ENCODE measurements around the gene XRRA1.
A peak's percentile ranks its signal among the peaks of the same experiment; 100 is the strongest.
"Not testable (repeated sequence)": the region's sequence is repeated elsewhere in the genome, so short reads cannot be mapped to it uniquely, and the experiment has no call there.

The XRRA1 gene, protein sequence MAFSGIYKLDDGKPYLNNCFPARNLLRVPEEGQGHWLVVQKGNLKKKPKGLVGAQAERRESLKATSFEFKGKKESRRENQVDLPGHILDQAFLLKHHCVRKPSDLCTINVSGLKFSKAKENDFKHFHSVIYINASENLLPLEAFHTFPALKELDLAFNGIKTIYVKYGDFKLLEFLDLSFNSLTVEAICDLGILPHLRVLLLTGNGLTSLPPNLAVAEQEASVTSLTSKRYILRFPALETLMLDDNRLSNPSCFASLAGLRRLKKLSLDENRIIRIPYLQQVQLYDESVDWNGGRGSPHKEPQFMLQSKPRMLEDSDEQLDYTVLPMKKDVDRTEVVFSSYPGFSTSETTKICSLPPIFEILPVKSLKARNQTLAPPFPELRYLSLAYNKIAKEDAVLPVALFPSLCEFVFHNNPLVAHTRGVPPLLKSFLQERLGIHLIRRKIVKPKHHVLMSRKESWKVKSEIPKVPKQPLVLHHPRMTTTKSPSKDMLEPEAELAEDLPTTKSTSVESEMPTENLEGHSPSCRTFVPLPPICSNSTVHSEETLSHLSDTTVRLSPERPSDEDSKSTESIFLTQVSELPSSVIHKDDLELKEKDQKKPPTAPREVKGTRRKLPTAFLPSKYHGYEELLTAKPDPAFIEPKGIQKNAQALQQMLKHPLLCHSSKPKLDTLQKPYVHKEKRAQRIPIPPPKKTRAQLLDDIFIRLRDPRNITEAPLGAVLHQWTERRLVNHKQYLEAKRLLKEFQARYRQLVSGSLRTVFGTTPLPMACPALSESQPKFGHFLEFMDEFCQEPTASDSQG

DNA sequence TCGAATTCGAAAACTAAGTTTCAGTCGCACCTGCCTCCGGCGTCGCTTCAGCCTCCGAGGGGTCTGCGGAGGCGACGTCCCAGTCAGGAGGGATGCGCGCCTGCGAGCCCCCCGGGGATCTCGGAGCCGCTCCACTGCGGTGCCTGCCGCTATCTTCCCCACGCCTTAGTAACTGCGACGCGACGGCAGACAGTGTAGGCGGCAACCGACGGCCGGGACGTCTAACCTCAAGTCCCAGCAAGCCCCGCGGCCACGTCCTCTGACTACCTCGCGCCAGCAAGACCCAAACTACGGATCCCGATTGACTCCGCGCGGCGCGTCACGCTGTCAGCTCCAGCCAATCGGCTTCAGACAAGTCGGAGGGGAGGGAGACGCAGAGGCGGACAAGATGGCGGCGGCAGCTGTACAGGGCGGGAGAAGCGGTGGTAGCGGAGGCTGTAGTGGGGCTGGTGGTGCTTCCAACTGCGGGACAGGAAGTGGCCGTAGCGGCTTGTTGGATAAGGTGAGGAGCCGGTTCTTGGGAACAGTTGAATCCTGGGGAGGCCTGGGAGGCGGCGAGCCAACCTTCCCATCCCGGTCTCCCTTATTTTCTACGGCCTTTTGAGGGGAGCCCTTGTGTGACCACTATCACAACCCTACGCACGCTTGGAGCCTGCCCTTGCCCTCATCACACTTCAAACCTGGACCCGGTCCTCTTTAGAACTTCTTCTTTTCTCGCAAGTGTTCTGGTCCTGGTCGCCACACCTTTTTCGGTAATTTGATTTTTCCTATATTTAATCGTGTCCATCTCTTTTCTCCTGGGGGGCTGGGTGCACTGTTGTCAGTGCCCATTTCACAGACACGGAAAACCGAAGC lies at the start of gene XRRA1, which contains the start of gene SPCS2:
Gene XRRA1, minus strand, starts transcription at position 194 of the 855 bp plus-strand sequence. CDS start 8,213 bp downstream, outside the sequence.
Gene SPCS2, plus strand, starts transcription at position 369 of the 855 bp plus-strand sequence. Its CDS starts 20 bp downstream, at position 389.
- DNase-seq = peak; percentile 99

DNA sequence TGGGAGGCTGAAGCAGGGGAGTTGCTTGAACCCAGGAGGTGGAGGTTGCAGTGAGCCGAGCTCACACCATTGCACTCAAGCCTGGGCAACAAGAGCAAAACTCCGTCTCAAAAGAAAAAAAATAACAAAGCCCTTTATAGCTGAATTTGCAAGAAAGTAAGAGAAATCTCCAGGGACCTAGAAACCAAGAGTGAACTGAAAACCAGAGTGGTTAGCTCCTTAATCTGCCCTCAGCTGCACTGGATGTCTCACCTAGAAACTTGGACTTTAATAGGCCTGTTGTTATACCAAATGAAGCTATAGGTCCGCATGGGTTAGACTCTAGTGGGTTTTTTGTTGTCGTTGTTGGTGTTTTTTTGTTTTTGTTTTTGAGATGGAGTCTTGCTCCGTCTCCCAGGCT lies 44.0 kb upstream of the XRRA1 start:
- no peak for DNase-seq

GRCh38 chr11:74990941-74991340 lies 42.0 kb upstream of the XRRA1 start:
- DNase-seq = no peak

- DNase-seq = not testable (repeated sequence)
Measured at GRCh38 chr11:74990150-74990549, 41.3 kb upstream of the XRRA1 start.

GRCh38 chr11:74989260-74989638 lies 40.4 kb upstream of the XRRA1 start:
- DNase-seq = no peak

DNA sequence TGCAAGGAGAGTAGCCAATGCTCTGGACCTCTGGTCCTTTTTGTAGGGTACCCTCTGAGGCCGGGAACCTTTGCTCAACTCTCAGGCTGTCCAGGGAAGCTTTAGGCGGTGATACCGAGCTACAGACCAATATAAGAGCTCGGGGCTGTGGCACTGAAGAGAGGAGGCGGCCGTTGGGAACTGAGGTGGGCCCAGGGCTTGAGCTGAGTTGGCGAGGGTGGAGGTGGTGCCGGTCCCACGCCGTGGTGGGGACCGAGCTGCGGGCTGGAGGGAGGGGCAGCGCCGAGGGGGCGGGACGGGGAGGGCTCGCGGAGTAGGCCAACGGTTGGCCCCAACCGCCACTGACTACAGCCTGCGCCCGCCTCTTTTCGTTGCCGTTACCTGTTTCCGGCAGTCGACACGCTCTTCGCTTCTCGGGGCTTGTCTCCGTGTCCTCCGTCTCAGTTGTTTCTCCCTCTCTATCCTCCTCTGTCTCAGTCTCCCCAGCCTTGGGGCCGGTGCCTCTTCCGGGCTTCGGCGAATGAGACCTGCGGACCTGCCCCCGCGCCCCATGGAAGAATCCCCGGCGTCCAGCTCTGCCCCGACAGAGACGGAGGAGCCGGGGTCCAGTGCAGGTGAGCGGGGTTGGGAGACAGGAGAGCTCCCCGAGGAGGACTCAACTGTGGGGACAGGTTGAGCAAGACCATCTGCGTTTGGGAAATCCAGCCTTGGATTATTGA lies 39.8 kb upstream of the XRRA1 start, which contains the start of gene NEU3:
Gene NEU3, plus strand, starts transcription at position 393 of the 719 bp plus-strand sequence. Its CDS starts 128 bp downstream, at position 521.
- DNase-seq = peak; percentile 77

- DNase-seq = no peak
Measured at GRCh38 chr11:74984730-74985129, 35.8 kb upstream of the XRRA1 start.

DNA sequence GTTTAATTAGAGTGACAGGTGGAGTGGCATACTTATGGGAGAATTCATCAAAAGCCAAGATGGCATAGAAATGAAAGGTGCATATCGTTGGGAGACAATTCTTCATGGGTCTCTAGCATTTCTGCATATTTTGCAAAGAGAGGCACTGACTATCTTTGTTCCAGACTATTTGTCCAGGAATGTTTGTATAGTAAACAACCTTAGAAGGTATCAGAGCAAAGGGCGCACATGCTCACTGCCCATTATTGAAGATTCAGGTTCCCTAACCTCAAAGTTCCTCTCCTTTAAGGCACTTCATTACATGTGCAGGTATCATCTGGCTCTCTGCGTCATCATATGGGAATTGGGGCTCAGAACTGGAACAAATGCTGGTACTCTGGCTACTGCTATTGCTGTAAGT lies 35.2 kb upstream of the XRRA1 start:
- no peak for DNase-seq

GRCh38 chr11:74981888-74982287 lies 33.0 kb upstream of the XRRA1 start:
- DNase-seq = no peak

DNA sequence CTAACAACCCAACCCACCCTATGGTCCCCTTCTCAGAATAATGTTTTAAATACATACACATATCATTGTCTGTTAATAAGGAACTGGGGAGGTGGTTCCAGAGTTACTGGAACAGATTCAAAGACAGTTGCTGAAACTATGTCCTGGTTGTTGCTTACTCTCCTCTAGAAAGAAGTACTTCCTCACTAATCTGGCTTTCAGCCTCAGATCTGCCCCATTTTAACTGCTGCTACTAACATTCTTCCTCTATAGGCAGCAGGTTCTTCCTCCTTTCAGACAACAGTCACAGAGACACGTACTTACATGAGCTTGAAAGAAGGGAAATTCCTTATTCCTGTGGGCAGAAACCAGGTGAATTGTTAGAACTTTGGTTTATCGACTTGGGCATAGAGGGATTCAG lies 31.7 kb upstream of the XRRA1 start:
- no peak for DNase-seq

- no peak for DNase-seq
Measured at GRCh38 chr11:74978041-74978440, 29.1 kb upstream of the XRRA1 start.

GRCh38 chr11:74971424-74971823 lies 22.5 kb upstream of the XRRA1 start:
- DNase-seq = no peak

GRCh38 chr11:74970852-74971395 lies 22.0 kb upstream of the XRRA1 start:
- no peak for DNase-seq

GRCh38 chr11:74966651-74967050 lies 17.8 kb upstream of the XRRA1 start:
- no peak for DNase-seq

DNA sequence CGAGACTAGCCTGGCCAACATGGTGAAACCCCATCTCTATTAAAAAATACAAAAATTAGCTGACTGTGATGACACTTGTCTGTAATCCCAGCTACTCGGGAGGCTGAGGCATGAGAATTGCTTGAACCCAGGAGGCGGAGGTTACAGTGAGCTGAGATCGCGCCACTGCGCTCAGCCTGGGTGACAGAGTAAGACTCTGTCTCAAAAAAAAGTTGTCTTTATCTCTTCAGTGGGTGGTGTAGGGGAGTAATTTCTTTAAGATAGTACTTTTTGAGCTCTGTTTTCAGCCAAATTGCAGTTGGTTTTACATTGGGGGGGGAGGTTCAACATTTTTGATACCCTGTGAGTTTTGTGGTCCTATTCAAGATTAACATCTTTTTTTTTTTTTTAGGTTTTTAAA lies 11.2 kb upstream of the XRRA1 start:
- not testable (repeated sequence) for DNase-seq

DNA sequence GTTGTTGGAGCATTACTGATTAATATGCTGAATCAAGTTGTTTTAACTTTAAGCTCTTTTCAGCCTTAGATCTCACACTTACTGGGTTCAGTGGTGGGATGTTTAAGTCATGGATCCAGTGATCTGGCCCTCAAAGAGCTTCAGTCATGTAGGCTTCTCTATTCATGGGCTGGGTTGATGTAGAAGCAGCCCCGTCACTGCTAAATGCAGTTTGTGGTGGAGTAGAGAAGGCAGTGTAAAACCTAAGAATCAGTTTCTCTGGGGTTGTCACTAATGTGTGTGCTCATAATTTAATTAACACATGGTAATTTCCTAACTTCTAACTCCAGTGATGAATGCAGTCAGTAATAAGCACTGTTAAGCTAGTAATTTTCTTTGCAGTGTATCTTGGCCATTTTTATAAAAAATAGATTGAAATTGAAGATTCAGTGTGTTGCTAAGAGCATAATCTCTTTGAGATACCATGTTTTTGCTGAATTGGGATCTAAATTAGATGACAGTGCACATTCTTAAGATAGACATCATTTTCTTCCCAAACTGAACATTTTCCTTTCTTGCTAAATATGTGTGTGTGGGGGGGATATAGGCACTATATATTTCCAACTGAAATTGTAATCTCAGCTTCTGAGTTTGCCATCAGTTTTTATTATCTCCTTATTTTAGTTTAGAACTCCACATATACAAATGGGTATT lies 9.2 kb upstream of the XRRA1 start:
- DNase-seq = no peak

GRCh38 chr11:74956397-74957015 lies 7.6 kb upstream of the XRRA1 start:
- no peak for DNase-seq

GRCh38 chr11:74954199-74954598 lies 5.3 kb upstream of the XRRA1 start:
- DNase-seq = no peak

GRCh38 chr11:74953451-74953850 lies 4.6 kb upstream of the XRRA1 start:
- DNase-seq = no peak

- no peak for DNase-seq
Measured at GRCh38 chr11:74952752-74953151, 3.9 kb upstream of the XRRA1 start.

DNA sequence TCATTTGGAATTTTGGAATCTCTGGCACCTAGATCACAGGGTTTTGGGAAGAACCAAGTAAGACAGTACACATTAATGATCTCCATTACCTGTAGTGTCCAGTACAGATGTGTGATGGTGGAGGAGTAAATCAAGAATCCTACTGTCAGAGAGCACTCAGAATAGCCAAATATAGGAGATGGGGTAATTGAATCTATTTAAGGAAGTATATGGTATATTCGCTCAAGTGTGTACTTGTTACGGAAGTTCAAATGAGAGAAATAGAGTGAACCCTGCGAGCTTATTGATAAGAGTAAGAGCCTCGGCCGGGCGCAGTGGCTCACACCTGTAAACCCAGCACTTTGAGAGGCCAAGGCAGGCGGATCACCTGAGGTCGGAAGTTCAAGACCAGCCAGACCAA lies 2.3 kb upstream of the XRRA1 start:
- no peak for DNase-seq

All from fibroblast of skin of right biceps (primary cell).